HG02938 (cell line): ENCODE measurements around the gene AJAP1.

Source experiments
- ATAC-seq: cut with Tn5 transposase; IDR thresholded peaks from one replicate; pipeline ENCODE4 v1.9.1; 2021; ENCODE audit warnings: mild to moderate bottlenecking, moderate library complexity; ENCODE audit not compliant: unreplicated experiment

Gene AJAP1

DNA sequence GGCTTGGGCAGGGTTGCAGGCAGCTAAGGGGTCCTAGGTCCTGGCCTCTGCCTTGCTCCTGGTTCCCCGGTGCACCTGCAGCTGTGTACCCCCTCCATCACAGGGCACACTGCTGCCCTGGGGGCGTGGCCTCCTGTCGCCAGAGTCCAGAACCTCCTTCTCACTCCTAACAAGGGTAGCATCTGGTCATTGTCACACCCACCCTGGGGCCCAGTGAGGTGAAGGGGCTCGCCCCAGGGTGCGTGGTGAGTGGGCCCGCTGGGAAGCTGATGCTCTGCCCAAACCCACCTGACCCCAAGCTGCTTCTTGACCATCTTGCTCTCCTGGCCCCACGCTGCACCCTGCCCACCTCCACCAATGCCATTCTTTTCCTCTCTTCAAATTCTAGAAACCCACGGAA is 44.5 kb downstream of the AJAP1 start:
- no peak for ATAC-seq

DNA sequence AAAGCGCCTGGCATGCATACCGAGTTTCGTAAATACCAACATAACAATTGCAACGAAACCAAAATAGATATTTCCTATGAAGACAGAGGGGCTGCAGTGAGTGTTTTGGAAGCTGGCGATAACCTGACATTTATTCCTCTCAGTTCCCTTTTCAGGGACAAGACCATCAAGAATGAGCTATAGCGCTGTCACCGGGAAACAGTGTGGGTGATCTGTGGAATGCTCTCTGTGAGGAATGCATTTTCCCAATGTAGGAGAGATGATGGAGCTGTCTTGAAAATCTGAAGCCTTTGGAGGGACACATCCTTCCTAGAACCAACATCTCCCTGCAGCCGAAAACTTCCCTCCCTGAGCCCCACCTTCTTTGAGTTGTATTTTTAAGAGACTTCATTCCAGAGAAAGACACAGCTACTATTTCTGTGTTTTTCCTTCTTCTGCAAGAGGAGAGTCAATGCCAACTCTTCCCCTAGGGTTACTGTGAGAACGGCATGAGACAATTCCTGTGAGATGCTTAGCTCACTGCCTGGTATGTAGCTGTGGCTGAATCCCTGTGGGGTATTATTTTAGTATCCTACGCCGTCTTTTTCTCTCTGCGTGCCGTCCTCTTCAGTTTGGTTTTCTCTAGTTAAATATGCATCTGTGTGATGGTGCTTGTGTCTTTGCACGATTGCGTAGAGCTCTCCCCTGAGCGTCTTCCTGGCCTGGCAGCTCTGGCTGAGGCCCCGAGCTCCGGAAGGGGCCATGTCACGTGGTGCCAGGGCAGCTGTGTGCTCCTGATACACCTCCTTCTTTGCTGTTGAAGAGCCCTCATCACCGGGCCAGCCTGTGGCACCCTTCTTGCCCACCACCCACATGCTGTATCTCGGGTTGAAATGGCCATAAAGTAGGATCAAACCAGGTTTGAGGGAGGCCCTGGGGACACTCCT is 45.2 kb downstream of the AJAP1 start:
- ATAC-seq = no peak

- ATAC-seq = no peak
Measured at GRCh38 chr1:4700801-4701200, 46.4 kb downstream of the AJAP1 start.

DNA sequence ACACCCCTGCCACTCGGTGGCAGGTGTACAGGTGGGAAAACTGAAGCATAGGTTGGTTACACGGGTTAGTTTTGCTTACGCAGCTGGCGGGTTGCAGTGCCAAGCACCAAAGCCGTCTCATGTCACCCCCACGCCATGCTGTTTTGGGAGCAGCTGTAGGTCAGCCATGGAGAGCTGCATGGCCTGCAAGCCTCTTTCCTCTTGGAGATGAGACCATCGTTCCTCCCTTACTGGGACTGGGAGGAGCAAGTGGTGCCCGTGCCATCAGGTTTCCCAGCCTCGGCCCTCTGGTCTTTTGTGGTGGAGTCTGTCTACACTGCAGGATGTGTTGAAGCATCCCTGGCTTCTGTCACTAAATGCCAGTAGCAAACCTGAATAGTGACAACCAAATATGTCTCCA is 46.9 kb downstream of the AJAP1 start:
- no peak for ATAC-seq

DNA sequence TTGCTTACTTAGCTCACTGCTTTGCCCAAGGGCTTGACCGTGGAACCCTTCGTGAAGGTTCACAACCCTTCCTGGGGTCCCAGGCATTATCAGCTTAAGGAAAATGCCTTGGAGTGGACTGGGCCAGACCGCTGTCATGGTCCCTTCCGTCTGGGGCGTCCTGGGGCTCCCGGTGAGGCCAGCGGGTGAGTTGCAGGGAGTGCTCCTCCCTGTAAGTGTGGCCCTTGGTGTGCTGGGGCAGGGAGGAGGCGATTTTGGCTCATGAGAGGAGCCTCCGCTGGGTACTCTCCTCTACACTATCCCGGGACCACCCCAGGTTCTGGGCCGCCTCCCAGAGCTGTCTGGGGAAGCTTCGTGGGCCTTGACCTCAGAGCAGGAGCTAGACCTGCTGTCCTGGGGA is 48.1 kb downstream of the AJAP1 start:
- ATAC-seq = no peak

- ATAC-seq = no peak
Measured at GRCh38 chr1:4702932-4703331, 48.5 kb downstream of the AJAP1 start.

DNA sequence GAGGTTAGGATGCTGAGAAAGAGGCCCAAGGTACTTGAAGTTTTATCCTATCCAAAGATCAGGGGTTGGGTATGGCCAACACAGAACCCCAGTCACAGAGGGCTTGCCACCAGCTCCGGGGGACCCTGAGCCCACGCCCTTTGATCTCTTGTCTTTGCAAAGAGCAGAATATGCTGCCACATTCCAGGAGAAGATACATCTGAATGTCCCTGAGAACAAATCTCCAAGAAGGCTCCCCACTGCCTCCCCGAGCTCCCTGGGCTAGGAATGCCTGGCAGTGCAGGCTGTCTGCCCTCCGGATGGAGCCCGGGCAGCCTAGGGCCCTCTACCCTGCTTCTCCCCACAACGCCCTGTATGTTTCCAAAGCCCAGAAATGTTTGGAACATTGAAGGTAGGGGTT is 49.2 kb downstream of the AJAP1 start:
- ATAC-seq = no peak

DNA sequence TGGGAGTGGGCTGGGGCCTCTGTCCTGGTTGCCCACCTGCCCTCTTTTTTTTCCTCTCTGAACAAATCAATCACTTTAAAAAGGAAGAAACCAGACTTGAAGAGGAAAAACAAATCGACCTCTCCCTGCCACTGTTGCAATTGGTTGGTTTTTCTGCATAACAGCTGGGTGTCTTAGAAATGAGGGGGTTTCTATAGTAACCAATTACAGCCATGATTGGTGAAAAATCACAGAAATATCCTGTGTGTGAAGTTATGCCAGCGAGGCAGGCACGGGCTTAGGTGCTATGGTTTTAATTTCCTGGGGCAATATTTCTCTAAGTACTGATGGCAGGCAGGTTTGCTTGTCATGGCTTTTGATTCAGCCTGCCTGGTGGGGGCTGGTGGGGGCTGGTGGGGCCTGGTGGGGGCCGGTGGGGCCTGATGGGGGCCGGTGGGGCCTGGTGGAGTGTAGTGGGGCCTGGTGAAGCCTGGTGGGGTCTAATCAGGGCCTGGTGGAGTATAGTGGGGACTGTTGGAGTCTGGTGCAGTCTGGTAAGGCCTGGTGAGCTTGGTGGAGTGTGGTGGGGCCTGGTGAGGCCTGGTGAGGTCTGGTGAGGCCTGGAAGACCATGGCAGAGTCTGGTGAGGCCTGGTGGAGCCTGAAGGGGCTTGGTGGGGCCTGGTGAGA is 54.6 kb downstream of the AJAP1 start:
- ATAC-seq = no peak

DNA sequence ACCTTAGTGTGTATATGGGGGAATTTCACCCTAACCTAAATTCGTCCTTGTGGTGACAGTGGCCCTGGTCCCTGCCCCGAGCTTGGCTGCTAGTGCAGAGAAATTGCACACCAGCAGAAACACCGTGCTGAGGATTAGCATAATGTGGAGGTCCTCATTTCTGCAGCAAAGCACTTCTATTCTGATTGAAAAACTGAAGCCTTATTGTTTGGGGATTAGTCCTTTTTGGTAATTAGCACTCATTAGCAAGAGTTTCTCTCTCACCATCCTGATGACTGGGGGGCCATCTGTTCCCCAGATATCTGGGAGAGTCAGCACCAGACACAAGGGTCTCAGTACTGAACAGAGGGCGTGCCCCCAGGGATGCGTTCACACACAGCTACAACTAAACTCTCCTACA is 55.2 kb downstream of the AJAP1 start:
- ATAC-seq = no peak

- no peak for ATAC-seq
Measured at GRCh38 chr1:4710592-4711415, 56.4 kb downstream of the AJAP1 start.

DNA sequence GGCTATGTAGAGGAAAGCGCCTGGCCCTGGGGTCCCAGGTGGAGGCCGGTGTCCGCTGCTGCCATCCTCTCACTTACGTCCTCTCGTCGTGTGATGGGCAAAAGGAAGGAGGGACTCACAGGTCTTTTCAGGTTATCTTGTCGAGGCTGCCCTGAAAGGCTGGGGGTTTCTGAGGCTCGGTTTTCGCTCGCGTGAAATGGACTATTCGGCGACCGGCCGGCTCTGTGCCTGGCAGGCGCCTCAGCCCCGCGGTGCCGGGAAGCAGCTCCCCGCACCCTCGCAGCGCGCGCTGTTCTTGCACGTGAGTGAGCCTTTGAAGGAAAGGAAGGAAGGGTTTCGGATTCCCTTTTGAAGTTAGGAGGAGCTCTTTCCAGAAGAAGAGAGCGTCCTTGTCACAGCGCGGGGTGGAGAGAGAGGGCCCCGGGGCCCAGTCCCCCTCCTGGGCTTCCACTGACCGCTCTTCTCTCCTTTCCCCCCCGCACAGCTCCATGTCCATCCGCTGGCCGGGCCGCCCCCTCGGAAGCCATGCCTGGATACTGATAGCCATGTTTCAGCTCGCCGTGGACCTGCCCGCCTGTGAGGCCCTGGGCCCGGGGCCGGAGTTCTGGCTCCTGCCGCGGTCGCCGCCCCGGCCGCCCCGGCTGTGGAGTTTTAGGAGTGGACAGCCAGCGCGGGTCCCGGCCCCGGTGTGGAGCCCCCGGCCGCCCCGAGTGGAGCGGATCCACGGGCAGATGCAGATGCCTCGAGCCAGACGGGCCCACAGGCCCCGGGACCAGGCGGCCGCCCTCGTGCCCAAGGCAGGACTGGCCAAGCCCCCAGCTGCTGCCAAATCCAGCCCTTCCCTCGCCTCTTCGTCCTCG is 57.2 kb downstream of the AJAP1 start:
- no peak for ATAC-seq

- ATAC-seq = no peak
Measured at GRCh38 chr1:4713669-4714068, 59.3 kb downstream of the AJAP1 start.

DNA sequence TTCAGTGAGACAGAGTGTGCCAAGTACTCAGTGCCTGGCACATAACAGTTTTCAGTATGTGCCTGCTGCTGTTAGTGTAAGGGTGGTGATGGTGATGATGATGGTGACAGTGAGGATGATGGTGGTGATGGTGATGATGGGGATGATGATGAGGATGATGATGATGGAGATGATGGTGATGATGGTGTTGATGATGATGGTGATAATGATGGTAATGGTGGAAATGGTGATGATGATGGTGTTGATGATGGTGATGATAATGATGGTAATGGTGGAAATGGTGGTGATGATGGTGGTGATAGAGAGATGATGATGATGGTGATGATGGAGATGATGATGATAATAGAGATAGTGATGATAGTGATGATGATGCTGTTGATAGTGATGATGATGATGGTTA is 62.0 kb downstream of the AJAP1 start:
- no peak for ATAC-seq

- ATAC-seq = no peak
Measured at GRCh38 chr1:4718071-4718470, 63.7 kb downstream of the AJAP1 start.

DNA sequence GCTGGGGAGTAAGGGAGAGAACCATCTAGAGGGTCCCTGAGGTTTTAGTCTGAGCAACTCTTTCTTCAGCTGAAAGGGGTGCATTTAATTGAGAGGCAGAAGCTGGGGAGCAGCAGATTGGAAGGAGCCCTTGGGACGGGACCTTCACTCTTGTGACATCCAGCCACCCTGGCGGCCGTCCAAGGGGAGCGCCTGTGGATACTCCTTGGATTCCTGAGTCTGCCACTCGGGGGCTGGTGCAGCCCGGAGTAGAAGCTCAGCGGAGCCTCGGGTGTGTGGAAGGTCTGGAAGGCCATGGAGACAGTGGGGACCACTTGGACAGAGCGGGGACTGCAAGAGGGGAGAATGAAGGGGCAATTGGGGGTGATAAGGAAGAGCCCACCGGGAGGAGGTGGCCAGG is 68.7 kb downstream of the AJAP1 start:
- no peak for ATAC-seq

GRCh38 chr1:4724001-4724400 is 69.6 kb downstream of the AJAP1 start:
- no peak for ATAC-seq

- no peak for ATAC-seq
Measured at GRCh38 chr1:4724695-4725250, 70.4 kb downstream of the AJAP1 start.

- ATAC-seq = no peak
Measured at GRCh38 chr1:4725416-4725815, 71.0 kb downstream of the AJAP1 start.

DNA sequence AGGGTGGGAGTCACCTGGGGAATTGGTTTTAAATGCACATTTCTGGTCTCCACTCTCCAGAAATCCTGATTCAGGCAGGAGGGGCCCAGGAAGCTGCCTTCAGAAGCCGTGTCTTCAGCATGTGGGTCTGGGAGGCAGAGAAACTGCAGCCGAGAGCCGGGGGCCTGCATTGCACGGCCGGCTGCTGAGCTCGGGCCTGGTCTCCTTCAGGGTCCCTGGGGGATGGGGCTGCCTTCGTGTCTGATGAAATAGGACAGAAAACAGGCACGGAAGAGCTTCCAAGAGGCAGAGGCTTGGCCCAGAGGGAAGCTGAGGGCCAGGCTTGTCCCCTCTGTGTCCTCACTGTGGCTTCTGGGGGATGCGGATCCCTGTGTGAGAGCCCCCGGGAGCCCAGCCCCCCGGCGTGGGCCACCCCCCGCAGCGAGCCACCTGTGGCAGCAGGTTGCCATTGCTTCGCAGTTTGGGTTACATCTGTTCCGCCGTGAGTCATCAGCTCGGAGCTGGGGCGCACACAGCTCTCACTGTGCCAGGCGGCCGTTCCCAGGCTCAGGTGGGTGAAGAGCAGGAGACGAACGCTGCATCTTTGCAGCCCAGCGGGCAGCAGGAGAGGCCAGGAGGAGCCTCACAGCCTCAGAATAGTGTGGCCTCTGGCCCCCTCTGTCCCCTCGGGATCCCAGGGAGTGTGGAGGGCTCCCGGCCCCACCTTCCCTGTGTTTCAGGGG is 72.4 kb downstream of the AJAP1 start:
- ATAC-seq = no peak
